Measurements from ENCODE around the gene LUZP4.

GRCh38 chrX:115269051-115269683 is 20.3 kb upstream of the LUZP4 start:
- no peak for TF ChIP-seq POLR2AphosphoS5 (IDR thresholded peaks at IDR 0.05)
- TF ChIP-seq CTCF (IDR thresholded peaks at IDR 0.05) = no peak
- TF ChIP-seq EP300 (IDR thresholded peaks at IDR 0.05) = no peak

All from stomach (tissue), 4 donors.